ENCODE measurements around the gene GLRA1.

The GLRA1 gene

DNA sequence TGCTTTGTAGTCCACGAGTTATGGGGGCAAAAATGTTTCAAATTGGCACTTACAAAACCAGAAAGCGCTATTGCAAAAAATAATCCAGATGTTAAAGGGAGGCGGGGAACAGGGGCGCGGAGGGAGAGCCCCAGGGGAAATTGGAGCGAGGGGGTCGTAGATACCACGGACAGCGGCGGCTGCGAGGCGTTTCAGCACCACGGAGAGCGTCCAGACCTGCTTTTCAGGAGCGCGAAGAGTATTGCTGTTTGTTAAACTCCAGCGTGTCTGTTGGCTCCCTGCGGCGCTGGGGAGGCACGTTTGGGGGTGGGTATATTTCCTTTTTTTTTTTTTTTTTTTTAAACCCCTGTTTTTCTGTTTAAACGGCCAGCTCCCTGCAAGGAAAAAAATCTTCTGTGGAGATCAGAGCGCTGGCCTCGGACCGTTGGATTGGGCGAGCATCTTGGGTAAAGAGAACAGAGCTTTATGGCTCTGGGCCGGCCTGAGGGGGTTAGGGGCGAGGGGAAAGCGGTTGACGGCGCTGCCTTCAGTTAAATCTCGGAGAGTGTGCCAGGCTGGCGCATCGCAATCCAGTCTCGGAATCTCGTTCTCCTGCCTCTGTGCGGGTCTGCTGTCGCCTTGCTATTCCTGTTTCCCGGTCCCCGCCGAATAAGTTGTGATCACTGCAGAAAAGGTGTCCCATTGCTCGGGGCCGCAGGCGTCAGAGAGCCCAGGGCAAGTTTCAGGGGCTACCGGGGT, at the start of gene GLRA1:
GLRA1 (minus strand) TSS at position 288 of the 738 bp plus-strand sequence. CDS start 302 bp downstream, outside the sequence.
- no peak for DNase-seq

DNA sequence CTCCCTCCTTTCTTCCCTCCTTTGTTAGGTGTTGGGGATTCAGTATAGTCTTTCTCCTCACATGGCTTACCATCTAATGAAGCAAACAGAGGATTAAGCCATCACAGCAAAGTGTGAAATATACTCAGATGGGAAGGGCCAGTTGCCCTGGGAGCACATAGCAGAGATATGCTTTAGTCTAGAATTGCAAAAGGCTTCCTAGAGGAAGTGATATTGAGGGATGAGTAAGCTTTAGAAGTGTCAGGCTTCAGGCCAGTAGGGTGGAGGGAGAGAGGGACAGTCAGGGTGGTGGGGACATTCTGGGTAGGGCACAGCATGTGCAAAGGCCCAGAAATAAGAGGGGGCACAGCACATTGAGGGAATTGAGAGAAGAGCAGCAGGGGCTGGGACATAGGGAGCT, 46.2 kb upstream of the GLRA1 start:
- DNase-seq: no peak

DNA sequence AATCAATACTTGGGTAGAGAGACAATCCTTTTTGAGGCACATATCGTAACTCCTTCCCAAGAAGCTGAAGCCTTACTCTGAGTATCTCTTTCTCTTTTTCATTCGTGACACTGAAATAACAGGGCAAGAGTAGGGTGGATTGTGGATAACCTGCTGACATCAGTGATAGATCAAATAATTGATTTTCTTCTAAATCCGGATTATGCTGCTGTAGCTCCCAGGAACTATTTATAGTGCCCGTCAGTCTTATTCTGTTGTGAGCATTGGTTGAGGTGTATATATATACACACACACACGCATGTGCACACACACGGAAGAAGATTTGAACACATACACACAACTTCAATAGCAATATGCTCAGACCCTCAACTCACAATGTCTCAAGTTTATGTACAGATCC, 43.2 kb upstream of the GLRA1 start:
- DNase-seq: no peak

DNA sequence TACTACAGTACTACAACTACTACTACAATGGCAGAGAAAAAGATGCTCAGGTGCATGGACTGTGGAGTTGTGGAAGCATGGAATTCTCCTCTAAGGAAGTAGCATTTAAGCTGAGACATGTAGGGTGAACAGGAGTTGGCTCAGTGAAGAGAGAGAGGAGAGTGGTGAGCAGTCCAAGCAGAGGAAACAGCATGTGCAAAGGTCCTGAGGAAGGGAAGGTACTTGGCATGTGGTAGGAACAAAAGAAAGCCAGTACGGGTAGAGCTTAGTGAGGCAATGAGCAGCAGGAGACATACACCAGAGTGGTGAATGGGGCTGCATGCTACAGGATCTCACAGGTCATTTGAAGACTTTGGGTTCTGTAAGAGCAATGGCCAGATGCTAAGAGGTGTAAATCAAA, 41.4 kb upstream of the GLRA1 start:
- no peak for DNase-seq

DNA sequence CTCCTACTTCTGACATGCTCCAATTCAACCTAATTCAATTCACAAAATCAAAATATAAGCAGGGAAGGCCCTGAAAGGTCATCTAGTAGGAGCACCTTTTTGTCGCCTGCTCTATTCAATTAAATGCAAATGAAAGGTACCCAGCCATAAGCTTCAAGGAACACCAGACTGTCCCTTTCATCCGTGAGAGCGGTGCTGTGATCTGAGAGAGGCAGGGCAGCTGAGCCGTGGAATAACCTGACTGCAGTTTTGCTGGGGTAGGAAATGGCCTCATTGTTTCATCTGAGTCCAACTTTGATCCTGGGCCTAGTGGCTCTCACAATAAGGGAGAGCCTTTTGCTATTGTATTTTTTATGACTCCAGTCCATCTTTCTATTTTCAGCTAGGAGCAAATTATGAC, 39.8 kb upstream of the GLRA1 start:
- no peak for DNase-seq

DNA sequence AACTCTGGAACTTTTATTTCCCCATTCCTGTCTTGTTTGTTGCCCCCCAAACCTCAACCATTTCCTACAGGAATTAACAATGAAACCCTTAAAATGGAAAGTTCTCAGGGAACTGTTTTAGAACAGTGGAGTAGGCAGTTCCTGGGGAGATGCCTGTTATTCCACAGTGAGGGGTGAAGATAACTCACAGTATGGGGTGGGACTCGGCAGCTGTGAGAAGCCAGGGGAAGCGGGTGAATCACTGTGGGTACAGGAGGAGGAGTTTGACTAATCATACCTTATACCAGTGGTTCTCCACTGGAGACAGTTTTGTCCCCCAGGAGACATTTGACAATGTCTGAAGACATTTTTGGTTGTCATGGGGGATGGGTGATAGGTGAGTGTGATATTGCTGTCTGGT, 36.9 kb upstream of the GLRA1 start:
- no peak for DNase-seq

DNA sequence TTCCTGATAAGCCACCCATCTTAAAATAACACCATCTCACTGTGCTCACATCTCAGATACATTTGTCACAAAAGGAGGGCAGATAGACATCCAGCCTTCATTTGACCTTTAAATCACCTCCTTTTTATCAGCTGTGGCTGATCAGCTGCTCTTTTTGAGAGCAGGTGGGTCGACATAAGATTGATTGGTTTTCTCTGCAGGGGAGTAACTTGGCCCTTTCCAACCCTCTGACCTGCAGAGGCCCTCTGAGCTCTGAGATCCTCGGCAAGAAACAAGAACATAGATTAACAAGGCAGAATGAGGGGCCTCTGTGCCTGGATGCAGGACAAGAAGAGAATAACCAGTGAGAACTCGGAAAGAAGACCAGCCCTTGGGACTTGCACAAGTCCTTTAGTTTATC, 33.5 kb upstream of the GLRA1 start:
- no peak for DNase-seq

DNA sequence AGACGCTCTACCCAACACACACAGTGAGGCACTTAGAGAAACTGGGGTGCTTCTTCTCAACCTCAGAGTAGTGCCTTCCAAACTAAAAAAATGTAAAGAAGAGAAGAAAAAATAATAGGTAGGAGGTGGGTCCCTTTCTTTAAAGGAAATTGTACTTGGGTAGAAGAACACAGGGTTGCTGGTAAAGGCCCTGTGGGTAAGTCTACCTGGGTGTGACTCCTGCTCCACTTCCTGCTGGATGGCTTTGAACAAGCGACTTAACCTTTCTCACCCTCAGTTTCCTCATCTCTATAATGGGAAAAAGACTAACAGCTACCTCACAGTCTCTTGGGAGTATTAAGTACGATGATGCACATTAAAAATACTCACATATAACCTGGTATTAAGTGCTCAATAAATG, 32.1 kb upstream of the GLRA1 start:
- no peak for DNase-seq

DNA sequence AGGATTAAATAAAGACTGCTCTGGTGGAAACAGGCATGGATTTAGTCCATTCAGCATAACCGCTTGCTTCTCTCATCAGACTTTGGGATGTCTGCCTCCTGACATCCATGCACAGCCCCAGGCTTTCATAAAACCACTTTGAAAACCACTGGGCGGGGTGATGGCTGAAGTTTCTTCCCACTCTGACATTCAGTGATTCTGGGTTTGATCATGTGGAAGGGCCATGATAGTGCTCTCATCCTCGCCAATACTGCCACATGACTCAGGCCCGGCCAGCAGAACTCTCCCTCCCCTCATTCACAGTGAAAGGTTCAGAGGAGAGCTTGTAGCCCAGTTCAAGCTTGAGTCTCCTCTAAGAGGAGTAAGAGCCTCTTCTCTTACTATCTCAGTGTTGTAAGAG, 29.6 kb upstream of the GLRA1 start:
- no peak for DNase-seq

DNA sequence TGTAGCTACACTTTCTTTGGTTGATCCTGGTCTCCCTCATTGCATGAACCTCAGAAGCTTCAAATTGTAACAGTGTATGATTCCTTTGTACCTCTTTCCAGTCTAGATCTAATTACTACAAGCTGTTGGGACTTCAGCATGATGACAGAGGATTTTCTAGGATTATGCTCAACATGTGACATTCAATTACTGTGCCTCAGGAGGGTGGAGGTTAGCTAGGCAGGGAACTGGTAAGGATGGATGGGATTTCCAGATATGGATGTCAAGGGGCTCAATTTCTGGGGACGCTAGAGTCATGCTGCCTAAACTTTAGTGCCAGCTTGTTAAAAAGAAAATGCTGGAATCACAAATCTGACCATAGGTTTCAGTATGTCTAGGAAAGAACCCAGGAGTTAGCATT, 29.2 kb upstream of the GLRA1 start:
- no peak for DNase-seq

DNA sequence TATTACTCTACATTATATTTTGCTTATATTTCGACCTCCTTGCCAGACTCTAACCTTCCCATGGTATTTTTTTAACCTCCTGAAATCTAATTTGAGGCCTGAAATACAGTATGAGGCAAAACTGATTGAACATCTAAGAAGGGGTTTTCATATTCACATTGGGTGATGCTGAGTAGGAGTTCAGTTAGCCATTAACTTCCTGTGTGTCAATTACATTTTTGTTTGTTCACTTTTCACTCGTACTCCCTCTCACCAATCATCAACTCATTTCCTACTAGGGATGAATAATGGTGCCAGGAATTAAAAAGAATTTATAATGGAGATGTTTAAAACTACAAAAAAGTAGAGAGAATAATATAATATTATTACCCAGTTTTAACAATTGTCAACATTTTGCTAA, 27.6 kb upstream of the GLRA1 start:
- no peak for DNase-seq

DNA sequence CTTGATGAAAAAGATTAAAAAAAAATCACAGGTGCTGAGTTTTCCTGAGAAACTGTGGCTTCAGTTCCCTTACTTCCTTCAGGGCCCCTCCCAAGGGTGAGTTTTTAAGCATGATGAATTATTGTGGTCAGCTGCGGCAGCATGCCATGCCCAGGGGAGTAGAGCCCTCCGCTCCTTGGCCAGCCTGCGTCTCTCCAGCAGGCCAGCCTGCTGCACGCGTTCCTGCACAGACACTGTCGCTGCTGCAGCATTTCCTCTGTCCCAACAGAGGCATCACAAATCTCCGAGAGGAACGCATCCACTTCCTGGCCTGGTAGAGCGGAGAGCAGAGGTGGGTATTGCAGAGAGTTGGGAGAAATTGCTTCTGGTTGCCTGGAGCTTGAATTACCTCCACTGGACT, 26.1 kb upstream of the GLRA1 start:
- DNase-seq: no peak

DNA sequence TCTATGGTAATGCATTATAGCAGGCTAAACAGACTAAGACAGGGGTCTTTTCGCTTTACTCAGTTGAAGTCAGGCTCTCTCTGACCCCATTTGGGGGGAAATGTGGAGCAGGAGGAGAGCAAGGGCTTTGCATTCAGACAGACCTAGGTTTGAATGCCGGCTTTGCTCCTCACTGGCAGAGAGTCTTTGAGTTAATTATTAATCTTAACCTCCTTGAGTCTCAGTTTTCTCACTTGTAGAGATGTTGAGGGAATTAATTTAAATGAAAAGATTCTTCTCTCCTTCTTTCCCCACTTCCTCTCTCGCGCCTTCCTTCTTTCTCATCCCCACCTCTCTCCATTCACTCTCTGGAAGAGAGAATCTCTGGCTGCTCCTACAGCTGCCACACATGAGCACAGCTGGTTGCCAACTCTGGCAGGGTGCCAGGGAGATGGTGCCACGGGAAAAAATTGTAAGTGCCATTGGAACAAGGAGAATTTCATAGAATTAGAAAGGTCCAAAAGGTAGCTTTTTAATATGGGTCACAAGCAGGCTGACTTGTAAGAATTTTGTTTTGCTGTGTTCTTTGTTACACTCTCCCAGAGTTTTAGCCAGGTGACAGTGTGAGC, 25.2 kb upstream of the GLRA1 start:
- DNase-seq: peak; percentile 53

DNA sequence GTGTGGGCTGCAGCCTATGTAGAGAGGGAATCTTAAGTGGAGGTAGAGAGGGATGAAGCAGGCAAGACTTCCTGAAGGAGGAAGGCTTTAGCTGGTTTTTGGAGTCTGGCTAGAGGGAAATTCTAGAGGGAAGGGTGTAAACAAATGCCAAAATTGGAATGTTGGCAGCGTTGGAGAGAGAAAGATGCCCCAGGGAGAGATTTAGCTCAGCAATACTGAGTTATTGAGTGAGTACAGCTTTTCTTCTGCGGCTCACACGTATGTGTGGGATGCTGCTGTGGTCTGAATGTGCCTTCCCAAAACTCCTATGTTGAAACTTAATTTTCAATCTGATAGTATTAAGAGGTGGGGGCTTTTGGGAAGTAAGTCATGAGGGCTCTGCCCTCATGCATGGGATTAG, 24.5 kb upstream of the GLRA1 start:
- no peak for DNase-seq

DNA sequence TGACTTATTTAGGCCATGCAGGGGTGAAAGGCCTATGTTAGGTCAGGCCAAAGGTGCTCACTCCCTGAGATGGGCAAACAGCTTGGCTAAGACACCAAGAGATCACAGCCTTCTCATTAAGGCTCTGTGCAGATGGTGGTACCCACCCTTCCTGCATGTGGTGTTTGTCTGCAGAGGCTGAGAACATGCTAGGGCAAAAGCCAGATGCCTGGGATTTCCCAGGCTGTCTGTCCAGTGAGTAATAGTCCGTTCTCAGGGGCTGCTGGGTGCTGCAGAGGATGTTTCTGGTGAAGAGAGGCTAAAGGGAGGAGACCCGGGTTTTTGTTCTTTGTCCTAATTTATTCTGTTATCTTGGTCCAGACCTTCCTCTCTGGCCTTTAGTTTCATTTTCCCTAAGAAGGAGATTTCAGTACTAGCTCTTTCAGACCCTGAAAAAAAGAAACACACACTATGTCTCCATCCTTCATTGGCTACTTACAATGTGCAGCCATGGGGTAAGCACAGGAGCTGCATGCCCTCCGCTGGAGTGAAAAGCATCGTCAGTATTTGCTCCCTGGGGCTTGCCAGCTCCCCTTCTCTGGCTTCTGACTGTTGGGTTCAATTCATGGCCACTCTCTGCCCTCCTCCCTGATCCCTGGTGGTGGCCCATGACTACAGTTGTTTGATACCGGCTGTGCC, 23.4 kb upstream of the GLRA1 start:
- no peak for DNase-seq

DNA sequence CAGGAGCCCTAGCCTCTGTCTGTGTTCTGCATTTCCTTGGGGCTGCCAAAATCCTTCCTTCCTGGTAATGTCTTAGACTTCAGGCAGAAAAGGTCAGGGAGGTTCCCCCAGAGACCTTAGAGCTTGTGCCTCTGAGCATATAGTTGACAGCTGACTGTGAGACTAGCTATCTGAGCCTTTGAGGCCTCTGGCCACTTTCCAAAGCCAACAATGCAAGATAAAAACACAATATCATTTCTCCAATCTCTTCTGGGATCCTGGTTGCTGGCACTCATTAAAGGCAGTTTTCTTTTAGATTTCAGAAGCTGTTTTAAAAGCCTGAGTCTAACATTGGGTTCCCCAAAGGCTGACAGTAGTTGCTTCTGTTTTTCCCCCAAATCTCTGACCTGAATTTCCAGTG, 13.2 kb upstream of the GLRA1 start:
- no peak for DNase-seq

DNA sequence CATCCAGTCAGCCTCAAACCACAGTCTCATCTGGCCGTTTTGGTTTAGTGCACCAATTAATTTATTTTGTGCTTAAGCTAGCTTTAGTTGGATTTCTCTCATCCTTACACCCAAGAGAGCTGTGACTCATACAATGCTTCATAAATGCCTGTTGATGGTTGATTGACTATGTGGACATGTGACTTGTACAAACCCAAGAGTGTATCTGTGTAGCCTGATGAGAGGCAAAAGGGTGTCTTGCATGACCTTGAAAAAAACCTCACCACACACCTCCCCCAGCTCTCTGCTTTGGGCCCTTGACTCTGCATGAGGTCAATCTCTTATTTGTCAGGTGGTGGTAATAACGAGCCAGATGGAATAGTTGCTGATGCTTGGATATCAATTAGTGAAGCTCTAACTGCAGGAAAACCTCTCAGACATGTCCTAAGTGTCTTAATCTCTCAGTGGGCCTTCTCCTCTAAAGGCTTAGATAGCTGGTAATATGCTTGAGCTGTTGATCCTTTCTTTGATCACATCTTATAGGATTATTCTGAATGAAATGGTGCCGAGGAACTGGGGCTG, 10.6 kb upstream of the GLRA1 start:
- peak; percentile 17 for DNase-seq

DNA sequence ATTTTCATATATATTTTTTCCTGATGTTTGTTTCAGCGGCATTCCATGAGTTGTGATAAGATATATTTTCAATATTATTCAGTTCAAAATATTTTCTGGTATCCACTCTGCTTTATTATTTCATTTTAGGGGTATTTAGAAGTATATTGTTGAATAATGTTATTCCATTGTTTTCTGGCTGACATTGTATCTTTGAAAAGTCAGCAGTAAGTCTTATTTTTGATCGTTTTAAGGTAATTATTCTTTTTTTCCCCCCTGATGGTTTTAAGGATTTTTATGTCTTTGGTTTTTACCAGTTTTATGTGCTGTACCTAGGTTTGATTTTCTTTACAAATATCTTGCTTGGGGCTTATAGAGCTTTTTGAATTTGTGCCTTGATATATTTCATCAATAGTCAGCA, 6.6 kb upstream of the GLRA1 start:
- DNase-seq: no peak

DNA sequence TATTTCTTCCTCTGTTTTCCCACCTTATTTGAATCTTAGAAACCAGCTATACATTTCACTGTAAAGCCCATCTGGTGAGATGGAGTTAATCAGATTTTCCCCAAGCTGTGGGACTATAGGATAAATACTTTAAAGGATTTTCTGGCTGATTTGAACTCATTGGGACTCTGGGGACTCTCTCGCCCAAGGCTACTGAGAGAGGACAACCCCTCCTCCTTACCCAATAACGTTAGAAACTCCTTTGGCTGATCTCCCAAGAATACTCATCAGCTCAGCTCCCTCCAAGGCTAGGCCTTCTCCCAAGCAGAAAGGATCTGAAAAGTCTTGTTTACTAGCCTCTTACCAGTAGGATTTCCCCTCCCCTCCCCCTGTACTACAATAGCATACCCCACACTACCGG, 1.5 kb upstream of the GLRA1 start:
- DNase-seq: no peak

DNA sequence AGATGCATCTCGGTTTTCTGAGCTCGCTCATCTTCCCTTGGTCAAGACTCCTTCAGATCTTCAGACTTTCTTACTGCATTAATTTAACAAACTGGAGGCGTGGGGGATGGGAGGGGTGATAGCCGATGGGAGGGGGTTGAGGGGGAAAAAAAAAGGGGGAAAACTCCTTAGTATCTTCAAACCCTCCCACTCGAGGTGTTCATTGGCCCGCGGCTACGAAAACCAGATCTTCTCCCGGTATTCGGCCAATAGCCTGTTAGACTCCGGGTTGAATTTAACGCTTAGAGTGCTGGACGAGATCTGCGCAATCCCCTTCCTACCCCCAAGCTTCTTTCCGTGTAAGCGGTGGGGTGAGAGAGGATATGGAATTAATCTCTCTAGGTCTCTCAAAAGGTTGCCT, 689 bp upstream of the GLRA1 start:
- DNase-seq: no peak

DNA sequence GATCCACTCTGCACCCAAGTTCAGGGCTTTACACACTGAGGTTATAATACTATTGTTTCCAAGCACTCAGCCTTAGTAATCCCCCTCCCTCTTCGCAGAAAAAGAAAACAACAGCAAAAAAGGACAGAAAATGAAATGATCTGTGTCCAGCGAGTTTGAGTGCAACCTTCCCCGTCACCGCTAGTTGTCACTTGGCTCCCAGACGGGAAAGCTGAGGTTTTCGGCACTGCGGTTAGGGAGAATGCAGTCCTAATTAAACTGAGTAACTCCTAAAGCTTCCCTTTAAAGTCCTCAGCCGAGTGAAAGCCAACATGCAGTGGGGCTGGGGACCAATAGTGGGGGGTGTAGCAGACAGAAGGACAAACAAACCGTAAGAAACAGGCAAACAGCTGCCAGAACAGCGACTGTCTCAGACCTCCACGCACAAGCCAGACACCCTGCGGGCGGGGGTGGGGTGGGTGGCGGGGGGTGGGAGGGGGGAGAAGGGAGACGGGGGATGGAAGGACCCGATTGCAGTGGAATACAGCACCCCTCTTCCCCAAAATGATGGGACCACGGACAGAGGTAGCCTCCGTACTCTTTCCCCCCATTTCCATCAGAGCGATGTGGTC, 680 bp downstream of the GLRA1 start:
- DNase-seq: no peak

DNA sequence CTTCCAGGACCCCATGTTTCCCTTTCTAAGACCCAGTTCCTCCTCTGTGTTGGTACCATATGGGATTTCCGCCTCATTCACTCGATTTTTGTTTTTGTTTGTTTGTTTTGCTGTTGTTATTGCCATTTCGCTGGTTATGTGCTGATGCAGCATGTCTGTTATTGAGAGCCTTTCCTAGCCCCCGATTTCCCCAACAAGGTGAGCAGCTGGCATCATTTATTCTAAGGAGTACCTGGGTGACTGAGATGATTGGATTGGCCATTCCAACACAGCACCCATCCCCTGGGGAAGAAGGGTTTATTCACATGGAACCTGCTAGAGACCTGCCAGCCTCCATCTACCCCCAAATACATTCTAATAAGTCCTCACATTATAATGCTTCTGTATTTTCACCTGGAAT, 2.7 kb downstream of the GLRA1 start:
- no peak for DNase-seq

DNA sequence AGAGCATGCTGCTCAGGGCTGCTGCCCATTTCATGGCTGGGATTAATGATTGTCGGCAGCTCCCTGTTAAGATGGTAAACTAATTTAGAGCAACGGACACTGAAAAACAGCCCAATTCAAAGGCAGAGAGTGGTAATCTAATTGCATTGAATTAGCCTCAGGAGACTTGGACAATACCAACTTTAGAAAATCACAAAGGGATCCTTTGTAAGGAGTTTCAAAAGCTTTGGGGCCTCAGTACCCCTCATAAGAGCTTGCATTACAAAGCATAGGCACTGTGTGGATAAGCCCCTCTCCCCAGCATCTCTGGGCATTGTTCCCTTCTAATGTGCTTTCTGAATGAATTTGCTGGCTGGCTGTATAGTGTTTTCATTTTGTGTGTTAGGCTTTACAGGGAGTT, 6.7 kb downstream of the GLRA1 start:
- no peak for DNase-seq

DNA sequence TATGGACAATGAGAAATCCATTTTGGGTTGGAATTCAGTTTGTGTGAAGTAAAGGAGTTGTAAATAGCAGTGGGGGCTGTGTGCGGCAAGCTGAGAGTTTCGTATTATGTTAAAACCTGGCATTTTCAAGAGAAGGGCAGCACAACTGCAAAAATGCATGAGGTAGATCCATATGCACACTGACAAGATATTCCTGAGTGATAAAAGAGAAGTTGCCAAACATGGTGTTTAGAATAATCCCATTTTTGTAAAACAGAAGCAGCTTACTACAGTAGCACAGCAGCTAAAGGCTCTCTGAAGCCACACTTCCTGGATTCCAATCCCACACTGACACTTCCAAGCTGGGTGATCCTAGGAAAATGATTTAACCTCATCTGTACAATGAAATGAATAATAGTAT, 11.2 kb downstream of the GLRA1 start:
- no peak for DNase-seq
